Activated CD4-positive, alpha-beta T cell treated with anti-CD3 and anti-CD28 coated beads, Interleukin-2, amount 50 U/mL, for 48 hours (primary cell): Measurements from ENCODE around the gene IGF1R.

ENCODE experiments used
- DNase-seq, 2 experiments: peaks; one replicate each; pipeline ENCODE4 v3.0.0-alpha.2; 2020

Gene IGF1R

GRCh38 chr15:98923579-98923978, 275.2 kb downstream of the IGF1R start:
- no peak for DNase-seq

- no peak for DNase-seq
These were observed 276.2 kb downstream of the IGF1R start for GRCh38 chr15:98924401-98925049.

- no peak for DNase-seq
These were observed 277.9 kb downstream of the IGF1R start for GRCh38 chr15:98926236-98926635.

GRCh38 chr15:98927022-98927421, 278.7 kb downstream of the IGF1R start:
- no peak for DNase-seq

- DNase-seq, result no peak
These were observed 279.7 kb downstream of the IGF1R start for GRCh38 chr15:98927996-98928395.

GRCh38 chr15:98930576-98930975, 282.2 kb downstream of the IGF1R start:
- no peak for DNase-seq

- no peak for DNase-seq
These were observed 282.7 kb downstream of the IGF1R start for GRCh38 chr15:98931004-98931403.

GRCh38 chr15:98933406-98933805, 285.1 kb downstream of the IGF1R start:
- no peak for DNase-seq

GRCh38 chr15:98935736-98936135, 287.4 kb downstream of the IGF1R start:
- DNase-seq, result no peak

- DNase-seq, result no peak
These were observed 289.2 kb downstream of the IGF1R start for GRCh38 chr15:98937413-98938104.

- DNase-seq, result no peak
These were observed 289.7 kb downstream of the IGF1R start for GRCh38 chr15:98938105-98938417.

- DNase-seq, result no peak
These were observed 290.5 kb downstream of the IGF1R start for GRCh38 chr15:98938799-98939198.

GRCh38 chr15:98939311-98940080, 291.2 kb downstream of the IGF1R start:
- no peak for DNase-seq

GRCh38 chr15:98941595-98942255, 293.4 kb downstream of the IGF1R start:
- DNase-seq, result no peak

- no peak for DNase-seq
These were observed 294.1 kb downstream of the IGF1R start for GRCh38 chr15:98942431-98942830.

GRCh38 chr15:98943051-98943508, 294.7 kb downstream of the IGF1R start:
- no peak for DNase-seq

- DNase-seq, result no peak
These were observed 295.3 kb downstream of the IGF1R start for GRCh38 chr15:98943601-98944151.

- DNase-seq, result no peak
These were observed 298.2 kb downstream of the IGF1R start for GRCh38 chr15:98946301-98947255.

- no peak for DNase-seq
These were observed 300.1 kb downstream of the IGF1R start for GRCh38 chr15:98948456-98948855.

- DNase-seq, result no peak
These were observed 300.6 kb downstream of the IGF1R start for GRCh38 chr15:98948941-98949340.

- no peak for DNase-seq
These were observed 301.3 kb downstream of the IGF1R start for GRCh38 chr15:98949624-98950023.

- DNase-seq, result no peak
These were observed 301.9 kb downstream of the IGF1R start for GRCh38 chr15:98950248-98950647.
